Karpas-422 (cell line): ENCODE data around the gene INTS6. TPM values are rescaled to one million over a fixed set of nuclear protein-coding genes. Genes with fewer than 3 reads are reported as not detected.

ENCODE experiments used
- DNase-seq: peaks from one replicate; pipeline ENCODE4 v3.0.0-alpha.2; 2015
- H2AFZ ChIP-seq: fragments of 200-600 bp; sonication (generic); 2 replicates; pipeline ENCODE4 v1.6.1; 2014; ENCODE audit warnings: antibody characterized with exemption, low read length, mixed read lengths
- H3K27ac ChIP-seq: fragments of 200-600 bp; sonication (generic); 2 replicates; pipeline ENCODE4 v1.5.1; 2014; ENCODE audit warnings: mild to moderate bottlenecking, low read length, moderate library complexity
- H3K27me3 ChIP-seq: fragments of 200-600 bp; sonication (generic); 2 replicates; pipeline ENCODE4 v1.6.1; 2014; ENCODE audit warnings: low read length, mixed read lengths
- H3K36me3 ChIP-seq: fragments of 200-600 bp; sonication (generic); 2 replicates; pipeline ENCODE4 v1.6.1; 2014; ENCODE audit warnings: low read length, mixed read lengths; ENCODE audit not compliant: insufficient read depth
- H3K4me1 ChIP-seq: fragments of 200-600 bp; sonication (generic); 2 replicates; pipeline ENCODE4 v1.6.1; 2014; ENCODE audit warnings: mild to moderate bottlenecking, low read length, mixed read lengths
- H3K4me2 ChIP-seq: fragments of 200-600 bp; sonication (generic); 2 replicates; pipeline ENCODE4 v1.6.1; 2014; ENCODE audit warnings: low read length, low read depth, mild to moderate bottlenecking; ENCODE audit not compliant: poor library complexity, severe bottlenecking
- H3K4me3 ChIP-seq: fragments of 200-600 bp; sonication (generic); 2 replicates; pipeline ENCODE4 v1.5.1; 2014; ENCODE audit warnings: mild to moderate bottlenecking, antibody characterized with exemption, low read length, mixed read lengths
- H3K79me2 ChIP-seq: fragments of 200-600 bp; sonication (generic); 2 replicates; pipeline ENCODE4 v1.6.1; 2014; ENCODE audit warnings: mild to moderate bottlenecking, low read length, mixed read lengths
- H3K9ac ChIP-seq: fragments of 200-600 bp; sonication (generic); 2 replicates; pipeline ENCODE4 v1.6.0; 2014; ENCODE audit warnings: low read length
- H3K9me2 ChIP-seq: fragments of 200-600 bp; sonication (generic), shearing (Covaris generic); replicated peaks from 2 replicates; pipeline ENCODE4 v1.6.0; 2014; ENCODE audit warnings: mild to moderate bottlenecking, low read length, moderate library complexity; ENCODE audit not compliant: insufficient read depth
- H3K9me3 ChIP-seq: fragments of 300-700, 200-600 bp; sonication (generic); 2 replicates; pipeline ENCODE4 v1.6.1; 2014; ENCODE audit warnings: low read length, mixed read lengths
- H4K20me1 ChIP-seq: fragments of 200-600 bp; sonication (generic); 2 replicates; pipeline ENCODE4 v1.6.1; 2014; ENCODE audit warnings: mild to moderate bottlenecking, antibody characterized with exemption, low read length, low read depth; ENCODE audit not compliant: insufficient read depth
- total RNA-seq: library from RNA; depleted of rRNA; stranded (reverse); fragments of >200 nt; shearing (Covaris generic); gene quantifications from 2 replicates; pipeline ENCODE4 v1.2.3, GENCODE V29; 2014; ENCODE audit warnings: low replicate concordance

Gene INTS6
- total RNA-seq, 1 experiment from 2014 or later, result 86.2 TPM

- Histone ChIP-seq H3K4me1 (peaks cover 17% of the 10 kb centered on the region), H3K9me3 (no peaks in the 10 kb centered on the region), H3K27ac (no peak overlapping the region), H4K20me1 (no peaks in the 10 kb centered on the region), H3K4me2 (no peak overlapping the region), H3K9ac (no peak overlapping the region), H3K9me2 (no peaks in the 10 kb centered on the region), H2AFZ (no peak overlapping the region), H3K79me2 (no peaks in the 10 kb centered on the region), H3K36me3 (no peaks in the 10 kb centered on the region), H3K27me3 (no peaks in the 10 kb centered on the region), H3K4me3 (no peak overlapping the region)
- no peak for DNase-seq
These were observed 120.1 kb downstream of the INTS6 start for GRCh38 chr13:51332566-51333361.

GRCh38 chr13:51331354-51331861, 121.4 kb downstream of the INTS6 start:
- Histone ChIP-seq H4K20me1 (no peaks in the 10 kb centered on the region), H3K36me3 (no peaks in the 10 kb centered on the region), H3K9ac (no peak overlapping the region; the same call in 1 of the 2 replicates), H3K4me3 (no peak overlapping the region), H3K27me3 (no peaks in the 10 kb centered on the region), H3K27ac (no peak overlapping the region), H3K79me2 (no peaks in the 10 kb centered on the region), H3K4me1 (peaks cover 26% of the 10 kb centered on the region), H3K9me2 (no peaks in the 10 kb centered on the region), H3K4me2 (no peak overlapping the region), H3K9me3 (no peaks in the 10 kb centered on the region), H2AFZ (no peak overlapping the region)
- DNase-seq, result no peak

- H3K9ac ChIP-seq, result no peak overlapping the region; the same call in 1 of the 2 replicates
- no peak overlapping the region for H3K4me2 ChIP-seq
- no peak overlapping the region for H3K4me3 ChIP-seq
- no peaks in the 10 kb centered on the region for H3K9me3 ChIP-seq
- H2AFZ ChIP-seq, result no peak overlapping the region
- no peaks in the 10 kb centered on the region for H3K9me2 ChIP-seq
- no peak overlapping the region for H3K27ac ChIP-seq
- H4K20me1 ChIP-seq, result no peaks in the 10 kb centered on the region
- no peak for DNase-seq
- no peaks in the 10 kb centered on the region for H3K79me2 ChIP-seq
- H3K4me1 ChIP-seq, result peaks cover 32% of the 10 kb centered on the region
- H3K27me3 ChIP-seq, result no peaks in the 10 kb centered on the region
- no peaks in the 10 kb centered on the region for H3K36me3 ChIP-seq
These were observed 122.0 kb downstream of the INTS6 start for GRCh38 chr13:51330791-51331190.

GRCh38 chr13:51329606-51330005, 123.2 kb downstream of the INTS6 start:
- H3K9me3 ChIP-seq, result no peaks in the 10 kb centered on the region
- peaks cover 44% of the 10 kb centered on the region for H3K4me1 ChIP-seq
- no peak overlapping the region for H2AFZ ChIP-seq
- H3K79me2 ChIP-seq, result no peaks in the 10 kb centered on the region
- no peak overlapping the region for H3K27ac ChIP-seq
- no peaks in the 10 kb centered on the region for H3K36me3 ChIP-seq
- H3K4me2 ChIP-seq, result no peak overlapping the region
- H3K9me2 ChIP-seq, result no peaks in the 10 kb centered on the region
- DNase-seq, result no peak
- H3K9ac ChIP-seq, result no peak overlapping the region
- no peaks in the 10 kb centered on the region for H3K27me3 ChIP-seq
- no peaks in the 10 kb centered on the region for H4K20me1 ChIP-seq
- no peak overlapping the region for H3K4me3 ChIP-seq

GRCh38 chr13:51328488-51328887, 124.3 kb downstream of the INTS6 start:
- Histone ChIP-seq H3K9me2 (no peaks in the 10 kb centered on the region), H3K36me3 (no peaks in the 10 kb centered on the region), H3K4me1 (peaks cover 55% of the 10 kb centered on the region), H3K27ac (no peak overlapping the region), H3K9me3 (no peaks in the 10 kb centered on the region), H3K9ac (no peak overlapping the region), H3K79me2 (no peaks in the 10 kb centered on the region), H3K27me3 (no peaks in the 10 kb centered on the region), H2AFZ (no peak overlapping the region), H3K4me2 (no peak overlapping the region), H3K4me3 (no peak overlapping the region), H4K20me1 (no peaks in the 10 kb centered on the region)
- no peak for DNase-seq

- DNase-seq, result no peak
- Histone ChIP-seq H3K9me3 (no peaks in the 10 kb centered on the region), H3K9ac (no peak overlapping the region), H3K4me3 (no peak overlapping the region), H3K9me2 (no peaks in the 10 kb centered on the region), H4K20me1 (no peaks in the 10 kb centered on the region), H3K79me2 (no peaks in the 10 kb centered on the region), H2AFZ (no peak overlapping the region), H3K27me3 (no peaks in the 10 kb centered on the region), H3K27ac (no peak overlapping the region), H3K4me2 (no peak overlapping the region), H3K4me1 (peaks cover 60% of the 10 kb centered on the region), H3K36me3 (no peaks in the 10 kb centered on the region)
These were observed 124.9 kb downstream of the INTS6 start for GRCh38 chr13:51327961-51328360.

GRCh38 chr13:51326777-51327176, 126.1 kb downstream of the INTS6 start:
- Histone ChIP-seq H3K4me3 (no peak overlapping the region), H3K9ac (no peak overlapping the region), H3K79me2 (no peaks in the 10 kb centered on the region), H3K27ac (peak overlapping the region; percentile 96; the same call in 1 of the 2 replicates), H3K4me2 (peak overlapping the region; percentile 77), H3K27me3 (no peaks in the 10 kb centered on the region), H3K4me1 (peaks cover 70% of the 10 kb centered on the region), H3K9me2 (no peaks in the 10 kb centered on the region), H3K9me3 (no peaks in the 10 kb centered on the region), H3K36me3 (no peaks in the 10 kb centered on the region), H4K20me1 (no peaks in the 10 kb centered on the region), H2AFZ (no peak overlapping the region)
- DNase-seq, result no peak

- Histone ChIP-seq H3K9ac (peak overlapping the region; percentile 70), H4K20me1 (no peaks in the 10 kb centered on the region), H3K36me3 (no peaks in the 10 kb centered on the region)
These were observed 127.0 kb downstream of the INTS6 start for GRCh38 chr13:51325837-51326236.

More at GRCh38 chr13:51325837-51326236, 127.0 kb downstream of the INTS6 start:
- peaks cover 63% of the 10 kb centered on the region for H3K4me1 ChIP-seq
- H3K27me3 ChIP-seq, result no peaks in the 10 kb centered on the region
- no peaks in the 10 kb centered on the region for H3K79me2 ChIP-seq
- H3K4me3 ChIP-seq, result peak overlapping the region; percentile 55
- no peak overlapping the region for H2AFZ ChIP-seq
- no peaks in the 10 kb centered on the region for H3K9me2 ChIP-seq
- no peak for DNase-seq
- no peaks in the 10 kb centered on the region for H3K9me3 ChIP-seq
- H3K4me2 ChIP-seq, result peak overlapping the region; percentile 77
- peak overlapping the region; percentile 96 for H3K27ac ChIP-seq
